ENCODE measurements around the gene SCN8A.

Gene SCN8A

DNA sequence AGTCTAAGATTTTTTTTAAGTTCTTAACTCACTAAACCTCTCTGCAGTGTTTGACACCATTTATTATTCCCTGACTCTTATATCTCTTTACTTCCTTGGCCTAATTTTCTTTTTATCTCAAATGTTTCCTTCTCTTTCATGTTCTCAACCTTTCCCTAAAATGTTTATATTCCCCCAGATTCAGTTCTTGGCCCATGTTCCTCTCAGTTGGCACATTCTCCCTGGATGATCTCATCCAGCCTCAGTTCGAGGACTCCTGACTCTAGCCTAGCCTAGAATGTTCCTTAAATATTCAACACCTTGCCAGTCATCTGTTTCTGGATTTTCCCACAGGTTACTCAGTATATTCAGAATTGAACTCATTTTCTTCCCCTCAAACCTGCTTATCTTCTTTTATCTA lies 81.3 kb downstream of the SCN8A start:
- DNase-seq (ENCODE audit: low read depth) = no peak

DNA sequence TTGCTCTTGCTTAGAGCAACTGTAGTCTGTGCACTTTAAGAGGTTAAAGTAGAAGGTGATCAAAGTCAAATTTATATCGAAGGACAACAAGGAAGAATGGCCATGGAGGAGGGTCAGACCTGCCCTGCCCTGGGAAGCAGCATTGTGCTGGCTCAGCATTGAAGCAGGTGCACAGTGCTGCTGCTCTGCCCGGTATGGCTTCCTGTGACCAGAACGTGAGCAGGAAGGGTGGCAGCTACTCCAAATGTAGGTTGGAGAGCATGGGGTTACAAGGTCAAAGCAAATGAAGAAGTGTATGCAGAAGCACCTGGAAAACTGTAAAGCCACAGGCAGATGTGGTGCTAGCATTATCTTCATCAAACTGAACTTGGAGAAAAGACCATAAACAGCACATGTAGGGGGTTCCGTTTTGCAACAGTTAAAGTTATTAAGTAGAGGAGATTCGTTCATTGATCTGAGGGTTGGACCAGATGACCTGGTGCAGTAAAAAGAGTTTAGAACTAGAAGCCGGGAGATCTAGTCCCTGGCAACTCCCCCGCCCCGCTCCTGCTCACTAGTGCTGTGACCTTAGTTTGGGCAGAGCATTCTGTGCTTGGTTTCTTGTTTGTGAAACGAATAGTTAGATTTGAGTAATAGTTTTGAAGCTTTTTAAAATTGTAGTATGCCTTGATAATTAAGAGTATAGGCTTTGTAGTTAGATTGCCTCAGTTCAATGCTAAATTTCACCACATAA lies 84.2 kb downstream of the SCN8A start:
- no peak for DNase-seq (ENCODE audit: low read depth)

DNA sequence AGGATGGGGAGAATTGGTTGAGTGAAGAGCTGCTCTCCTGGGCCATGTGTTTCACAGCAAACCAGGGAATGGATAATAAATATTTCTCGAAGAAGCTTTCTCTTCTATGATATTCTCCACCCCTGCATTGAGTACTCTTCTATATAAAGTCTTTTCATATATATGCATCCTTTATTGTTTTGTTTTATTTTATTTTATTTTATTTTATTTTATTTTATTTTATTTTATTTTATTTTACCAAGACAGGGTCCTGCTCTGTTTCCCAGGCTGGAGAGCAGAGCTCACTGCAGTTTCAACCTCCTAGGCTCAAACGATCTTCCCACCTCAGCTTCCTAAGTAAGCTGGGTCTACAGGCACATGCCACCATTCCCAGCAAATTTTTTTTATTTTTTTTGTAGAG lies 85.8 kb downstream of the SCN8A start:
- DNase-seq (ENCODE audit: low read depth) = no peak

DNA sequence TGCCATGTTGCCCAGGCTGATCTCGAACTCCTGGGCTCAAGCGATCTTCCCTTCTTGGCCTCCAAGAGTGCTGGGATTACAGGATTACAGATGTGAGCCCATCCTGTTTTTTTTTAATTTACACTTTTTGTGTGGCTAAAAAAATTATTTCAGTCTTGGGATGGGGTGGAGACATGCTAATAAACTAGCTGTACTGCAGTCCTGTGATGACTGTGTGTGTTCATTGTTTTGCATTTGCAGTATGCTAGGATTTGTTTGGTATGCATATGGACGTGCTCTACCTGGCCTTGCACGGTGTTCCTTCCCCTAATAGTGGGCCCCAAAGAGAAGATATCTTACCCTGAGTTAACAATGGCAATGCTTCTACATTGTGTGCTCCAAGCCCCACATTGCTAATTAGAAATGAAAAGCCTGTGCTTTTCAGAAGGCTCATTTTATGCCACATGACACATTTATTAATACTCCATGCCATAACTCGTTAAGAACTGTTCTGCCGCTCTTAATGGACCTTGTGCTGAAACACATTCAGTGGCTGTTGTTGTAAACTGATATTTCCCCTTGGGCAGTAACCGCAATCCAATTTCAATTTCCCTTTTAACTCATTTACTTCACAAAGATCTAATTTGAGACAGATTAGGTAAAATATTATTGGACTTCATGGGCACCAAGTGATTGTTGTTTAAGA lies 86.4 kb downstream of the SCN8A start:
- no peak for DNase-seq (ENCODE audit: low read depth)

DNA sequence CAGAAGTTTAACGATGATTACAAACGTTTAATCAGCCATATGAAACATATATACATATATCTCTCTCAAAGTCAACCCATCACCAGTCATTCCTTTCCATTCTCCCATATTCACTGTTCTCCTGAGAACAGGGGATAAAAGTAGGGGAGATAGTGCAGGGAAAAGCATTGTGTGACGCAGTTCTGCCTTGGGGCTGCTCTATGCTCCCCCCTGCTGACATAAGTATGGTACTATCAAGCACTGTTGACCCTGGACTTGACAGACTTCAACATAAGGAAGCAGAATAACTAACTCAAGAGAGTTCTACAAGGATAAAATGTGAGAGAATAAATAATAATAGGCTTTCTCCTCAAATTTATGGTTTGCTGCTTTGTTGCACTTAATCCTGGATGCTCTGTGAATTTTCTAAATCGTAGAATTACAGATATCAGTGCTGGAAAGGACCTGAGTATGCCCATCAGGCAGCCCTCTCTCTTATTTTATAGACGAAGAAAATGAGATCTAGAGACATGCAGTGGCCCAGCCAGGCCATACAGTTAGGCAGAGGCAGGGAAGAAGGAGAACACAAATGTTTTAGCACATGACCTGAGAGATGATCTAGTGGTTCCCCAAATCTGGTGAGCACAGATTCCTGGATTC lies 87.2 kb downstream of the SCN8A start:
- no peak for DNase-seq (ENCODE audit: low read depth)

DNA sequence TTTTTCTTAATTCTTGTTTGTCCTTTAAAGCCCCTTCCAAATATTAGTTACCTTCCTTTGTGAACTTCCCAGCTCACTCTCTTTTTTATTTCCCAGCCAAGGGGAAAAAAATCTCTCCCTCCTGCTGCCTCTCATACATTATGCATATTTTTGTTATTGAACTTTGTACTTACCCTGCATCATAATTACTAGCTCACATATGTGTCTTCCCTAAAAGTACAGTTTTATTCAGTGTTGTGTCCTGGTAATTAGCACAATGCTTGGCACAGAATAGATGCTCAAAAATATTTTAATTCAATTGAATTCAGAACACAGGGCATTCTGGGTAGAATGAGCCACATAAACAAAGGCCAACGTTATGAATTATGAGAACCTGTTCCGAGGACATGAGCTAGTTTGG lies 91.9 kb downstream of the SCN8A start:
- DNase-seq (ENCODE audit: low read depth) = no peak

DNA sequence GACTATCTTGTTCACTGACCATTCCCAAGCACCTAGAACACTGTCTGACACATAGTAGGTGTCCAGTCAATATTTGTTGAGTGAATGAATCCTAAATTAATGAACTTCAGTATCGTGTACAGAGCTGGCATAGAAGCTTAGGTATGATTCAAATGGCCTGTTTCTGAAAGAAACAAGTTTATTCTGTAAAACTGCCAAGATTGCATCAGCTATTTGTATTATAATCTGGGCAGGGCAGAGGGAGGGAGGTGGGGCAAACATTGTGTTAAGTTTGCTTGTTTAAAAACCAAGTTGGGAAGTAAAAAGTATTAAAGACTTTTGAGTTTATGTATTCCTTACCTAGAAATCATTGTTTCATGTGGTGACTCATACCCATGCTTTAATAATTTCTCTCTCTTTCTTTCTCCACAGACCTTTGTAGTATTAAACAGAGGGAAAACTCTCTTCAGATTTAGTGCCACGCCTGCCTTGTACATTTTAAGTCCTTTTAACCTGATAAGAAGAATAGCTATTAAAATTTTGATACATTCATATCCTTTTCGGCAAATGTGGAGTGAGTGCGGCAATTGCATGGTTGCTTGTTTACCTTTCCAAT lies 92.8 kb downstream of the SCN8A start:
- no peak for DNase-seq (ENCODE audit: low read depth)

DNA sequence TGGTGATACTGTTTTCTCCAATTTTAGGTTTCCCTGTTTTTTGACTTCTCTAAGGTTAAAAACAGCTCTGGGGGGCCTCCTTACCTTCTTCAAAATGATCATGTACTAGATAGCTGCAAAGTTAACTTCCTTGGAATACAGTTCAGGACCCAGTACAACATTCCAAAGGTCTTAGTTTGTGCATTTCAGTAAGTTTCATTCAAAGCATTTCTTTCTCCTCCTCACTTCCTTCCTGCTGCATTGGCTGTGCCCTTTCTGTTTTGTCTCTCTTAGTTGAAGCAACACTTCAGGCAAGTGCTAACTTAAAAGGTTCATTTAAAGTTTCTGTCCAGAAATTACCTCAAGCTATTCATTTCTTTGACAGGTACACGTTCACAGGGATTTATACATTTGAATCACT lies 95.7 kb downstream of the SCN8A start:
- no peak for DNase-seq (ENCODE audit: low read depth)

DNA sequence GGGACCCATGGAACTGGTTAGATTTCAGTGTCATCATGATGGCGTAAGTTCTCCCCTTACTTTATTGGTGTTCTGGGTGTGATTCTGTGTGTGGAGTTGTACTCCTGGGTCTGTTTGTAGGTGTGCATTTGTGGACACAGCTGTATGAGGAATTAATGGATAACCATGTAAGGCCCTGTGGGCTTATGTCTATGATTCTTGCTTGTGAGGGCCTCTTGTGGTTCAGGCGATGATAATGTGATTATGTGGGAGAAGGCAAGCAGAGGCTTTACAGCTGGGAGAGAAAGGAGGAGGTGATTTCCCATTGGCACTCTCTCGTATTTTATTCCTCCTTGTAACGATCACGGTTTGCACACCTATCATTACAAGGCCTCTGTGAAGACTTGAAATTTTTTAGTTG lies 96.1 kb downstream of the SCN8A start:
- no peak for DNase-seq (ENCODE audit: low read depth)

DNA sequence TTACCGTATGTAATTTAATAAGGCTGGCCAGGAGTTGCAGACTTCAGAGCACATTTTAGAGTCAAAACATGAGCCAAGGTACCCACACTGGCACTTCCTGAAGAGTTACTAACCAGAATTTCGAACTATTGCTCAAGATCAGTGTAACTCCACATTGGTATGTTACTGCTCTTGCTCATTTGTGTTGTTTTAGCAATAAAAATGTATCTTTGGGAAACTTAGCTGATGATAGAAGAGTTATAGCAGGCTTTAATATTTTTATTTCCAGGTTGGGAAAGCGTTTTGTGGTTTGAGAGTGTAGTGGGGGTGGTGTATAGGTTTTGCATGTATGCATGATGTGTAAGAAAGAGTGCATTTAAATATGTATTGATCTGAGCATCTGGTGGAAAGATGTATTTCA lies 96.6 kb downstream of the SCN8A start:
- DNase-seq (ENCODE audit: low read depth) = no peak

DNA sequence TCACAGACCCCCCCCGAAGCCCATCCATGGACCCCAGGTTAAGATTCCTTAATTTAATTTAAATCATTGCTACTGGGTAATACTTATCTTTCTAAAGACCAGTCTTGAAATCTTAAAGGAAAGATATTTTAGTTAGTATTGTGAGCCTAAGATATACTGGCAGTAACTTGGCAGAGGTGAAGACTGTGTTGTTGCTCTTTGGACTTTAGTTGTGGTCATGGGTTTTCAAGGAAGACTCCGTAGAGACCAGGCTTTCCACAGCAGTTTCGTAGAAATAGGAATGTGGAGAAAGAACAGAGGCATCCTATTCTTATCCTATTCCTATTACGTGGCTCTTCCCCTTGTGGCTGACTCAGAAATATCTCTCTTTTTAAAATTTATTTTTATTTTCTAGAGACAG lies 99.0 kb downstream of the SCN8A start:
- DNase-seq (ENCODE audit: low read depth) = no peak

DNA sequence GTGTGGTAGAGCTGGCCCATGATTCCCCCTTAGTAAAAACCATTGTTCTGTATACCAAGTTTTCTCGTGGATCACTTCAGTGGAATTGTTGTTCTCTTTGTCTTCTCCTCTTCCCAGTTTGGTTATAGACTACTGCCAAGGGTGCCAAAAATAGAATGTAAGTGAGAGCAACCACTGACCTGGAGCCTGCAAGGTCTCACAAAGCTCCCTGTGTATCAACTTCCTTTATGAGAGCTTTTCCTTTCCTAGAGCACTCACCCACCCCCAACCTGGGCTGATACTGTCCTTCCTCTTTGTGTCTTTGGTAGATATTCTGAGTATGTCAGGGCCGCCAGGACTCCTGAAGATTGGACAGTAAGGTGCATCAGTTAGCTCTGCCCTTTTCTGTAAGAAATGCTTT lies 101.0 kb downstream of the SCN8A start:
- no peak for DNase-seq (ENCODE audit: low read depth)

DNA sequence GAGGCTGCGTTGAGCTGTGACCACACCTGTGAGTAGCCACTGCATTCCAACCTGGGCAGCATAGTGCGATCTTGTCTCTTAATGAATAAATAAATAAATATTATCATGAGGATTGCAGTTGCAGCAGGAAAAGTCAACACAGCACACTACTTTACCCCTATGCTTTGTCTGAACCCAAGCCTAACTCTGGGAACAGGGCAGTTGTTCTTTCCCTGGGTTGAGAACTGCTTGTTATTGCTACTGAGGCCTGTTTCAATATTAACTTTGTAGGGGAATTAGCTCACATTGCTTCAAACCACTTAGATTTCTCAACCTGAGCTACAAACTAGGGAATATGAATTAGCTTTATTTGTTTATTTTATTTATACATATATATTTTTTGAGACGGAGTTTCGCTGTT lies 102.5 kb downstream of the SCN8A start:
- DNase-seq (ENCODE audit: low read depth) = no peak

DNA sequence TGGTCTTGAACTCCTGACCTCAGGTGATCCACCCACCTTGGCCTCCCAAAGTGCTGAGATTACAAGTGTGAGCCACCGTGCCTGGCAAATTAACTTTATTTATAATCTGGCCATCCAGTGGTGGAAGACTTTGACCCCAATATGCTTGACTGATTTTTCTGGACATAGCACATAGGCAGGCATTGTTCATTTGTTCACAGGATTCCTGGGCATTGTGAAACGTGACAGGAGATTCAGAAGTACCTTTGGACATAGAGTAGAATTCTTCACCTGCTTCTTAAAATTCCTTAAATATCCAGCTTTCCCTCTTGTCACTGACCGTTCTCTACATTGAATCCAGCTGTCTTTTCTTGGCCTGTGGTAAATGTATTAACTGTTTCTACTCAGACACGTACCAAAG lies 103.1 kb downstream of the SCN8A start:
- DNase-seq (ENCODE audit: low read depth) = no peak

DNA sequence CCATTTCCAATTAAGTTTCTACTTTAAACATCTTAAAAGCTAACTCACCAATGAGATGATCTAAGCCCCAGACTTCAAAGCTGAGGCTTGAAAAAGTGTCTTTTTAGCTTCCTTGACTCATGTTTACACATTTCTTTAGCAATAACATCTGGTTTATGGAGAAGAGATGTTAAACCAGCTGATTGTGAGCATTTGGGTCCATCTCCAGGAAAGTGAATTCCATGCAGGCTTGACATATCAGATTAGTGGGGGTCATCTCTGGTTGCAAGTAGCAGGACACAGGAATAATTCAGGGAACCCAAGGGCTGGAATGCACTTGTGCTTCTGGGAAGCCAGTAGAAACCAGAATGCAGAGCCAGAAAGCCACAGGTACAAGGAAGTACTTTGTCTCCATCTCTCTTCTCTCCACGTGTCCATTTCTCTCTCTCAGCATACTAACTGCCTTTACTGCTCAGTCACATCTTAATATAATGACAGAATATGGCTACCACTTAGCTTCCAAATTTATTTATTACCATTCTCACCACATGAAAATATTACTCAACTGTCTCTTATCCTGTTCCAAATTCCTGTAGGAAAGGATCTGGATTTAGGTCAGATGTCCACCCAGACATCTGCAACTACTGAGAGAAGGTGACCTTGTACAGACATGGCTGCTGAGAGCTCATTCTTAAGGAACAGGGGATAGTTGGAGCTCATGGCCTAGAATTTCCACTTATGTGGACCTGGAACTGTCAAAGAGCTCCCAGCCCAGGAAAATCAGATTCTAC lies 104.4 kb downstream of the SCN8A start:
- no peak for DNase-seq (ENCODE audit: low read depth)

DNA sequence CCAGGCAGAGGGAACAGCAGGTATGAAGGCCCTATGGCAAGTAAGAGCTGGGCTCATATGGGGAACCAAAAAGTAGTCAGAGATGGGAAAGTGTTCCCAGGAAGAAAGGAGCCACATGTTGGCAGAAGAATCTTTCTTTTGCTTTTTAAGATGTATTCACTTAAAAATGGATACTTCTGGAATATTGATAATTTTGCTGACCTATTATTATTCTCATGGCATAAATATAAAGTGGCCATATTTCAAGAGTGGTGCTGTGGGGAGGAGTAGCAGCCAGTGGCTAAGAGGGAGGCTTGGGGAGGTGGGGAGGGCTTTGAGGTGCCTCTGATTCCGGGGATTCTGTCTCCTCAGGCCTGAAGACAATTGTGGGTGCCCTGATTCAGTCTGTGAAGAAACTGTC lies 108.2 kb downstream of the SCN8A start:
- DNase-seq (ENCODE audit: low read depth) = no peak

DNA sequence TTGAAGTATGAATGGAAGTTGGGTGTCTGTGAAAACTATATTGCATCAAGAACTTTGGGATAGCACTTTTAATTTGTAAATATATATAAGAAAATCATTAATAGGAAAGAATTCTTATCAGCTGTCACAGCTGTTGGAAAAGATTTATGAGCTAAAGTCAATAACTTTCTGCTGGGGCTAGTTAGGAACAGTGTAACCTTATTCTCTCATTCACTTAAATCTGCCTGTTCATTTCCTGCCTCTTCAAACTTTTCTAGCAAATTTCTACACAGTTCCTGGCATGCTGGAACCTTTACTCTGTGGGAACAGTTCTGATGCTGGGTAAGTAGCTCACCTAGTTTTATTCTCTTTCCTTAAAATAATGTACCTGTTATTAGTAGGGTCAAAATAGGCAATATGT lies 109.9 kb downstream of the SCN8A start:
- no peak for DNase-seq (ENCODE audit: low read depth)

DNA sequence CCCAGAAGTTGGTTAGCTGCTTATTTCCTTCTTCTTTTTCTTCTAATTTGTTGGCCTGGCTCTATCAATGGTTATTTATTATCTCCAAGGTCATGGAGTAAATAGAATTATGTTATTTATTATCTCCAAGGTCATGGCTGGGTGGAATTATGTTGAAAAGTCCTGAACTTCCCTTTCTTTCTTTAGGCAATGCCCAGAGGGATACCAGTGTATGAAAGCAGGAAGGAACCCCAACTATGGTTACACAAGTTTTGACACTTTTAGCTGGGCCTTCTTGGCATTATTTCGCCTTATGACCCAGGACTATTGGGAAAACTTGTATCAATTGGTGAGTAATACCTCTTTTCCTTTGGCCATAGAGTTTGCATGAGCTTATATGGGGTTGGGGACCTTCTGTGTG lies 111.6 kb downstream of the SCN8A start:
- DNase-seq (ENCODE audit: low read depth) = no peak

DNA sequence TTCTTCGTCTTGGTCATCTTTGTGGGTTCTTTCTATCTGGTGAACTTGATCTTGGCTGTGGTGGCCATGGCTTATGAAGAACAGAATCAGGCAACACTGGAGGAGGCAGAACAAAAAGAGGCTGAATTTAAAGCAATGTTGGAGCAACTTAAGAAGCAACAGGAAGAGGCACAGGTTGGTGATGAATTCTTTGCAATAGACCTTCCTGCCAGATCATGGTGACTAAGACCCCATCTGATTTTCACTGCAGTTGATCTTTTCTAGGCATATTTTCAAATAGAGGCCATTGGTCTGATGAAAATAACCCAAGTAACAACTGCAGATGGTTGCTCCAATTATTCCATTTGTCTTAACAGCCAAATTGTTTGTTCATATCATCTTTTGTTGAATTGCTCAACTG lies 114.4 kb downstream of the SCN8A start:
- DNase-seq (ENCODE audit: low read depth) = no peak

DNA sequence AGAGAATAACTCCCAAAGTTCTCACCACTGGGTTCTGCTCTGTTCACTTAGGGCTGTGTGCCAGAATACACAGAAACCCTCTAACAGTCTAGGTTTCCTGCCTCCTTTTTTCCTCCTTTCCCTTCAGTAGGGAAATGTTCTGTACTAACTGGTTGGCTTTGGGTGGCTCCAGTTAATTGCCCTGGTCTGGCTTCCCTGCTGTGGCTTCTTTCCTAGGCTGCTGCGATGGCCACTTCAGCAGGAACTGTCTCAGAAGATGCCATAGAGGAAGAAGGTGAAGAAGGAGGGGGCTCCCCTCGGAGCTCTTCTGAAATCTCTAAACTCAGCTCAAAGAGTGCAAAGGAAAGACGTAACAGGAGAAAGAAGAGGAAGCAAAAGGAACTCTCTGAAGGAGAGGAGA lies 115.2 kb downstream of the SCN8A start:
- no peak for DNase-seq (ENCODE audit: low read depth)

DNA sequence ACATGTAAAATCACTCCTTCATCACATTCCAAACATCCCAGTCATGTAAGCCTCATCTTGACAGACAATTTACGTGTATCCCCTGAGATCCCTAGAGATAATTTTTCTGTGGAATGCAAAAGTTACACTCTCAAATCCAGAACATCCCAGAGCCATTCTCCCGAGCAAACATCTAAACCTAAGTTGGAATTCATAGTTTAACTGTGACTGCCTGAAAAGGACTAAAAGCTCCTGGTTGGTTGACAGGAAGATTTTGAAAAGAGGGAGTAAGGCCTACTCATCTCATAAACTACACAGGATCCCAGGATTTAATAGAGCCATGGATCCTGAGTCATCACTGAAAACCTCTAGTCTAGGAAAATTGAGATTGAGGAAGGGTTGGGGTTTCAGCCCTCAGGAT lies 123.6 kb downstream of the SCN8A start:
- peak; percentile 27 for DNase-seq (ENCODE audit: low read depth)

DNA sequence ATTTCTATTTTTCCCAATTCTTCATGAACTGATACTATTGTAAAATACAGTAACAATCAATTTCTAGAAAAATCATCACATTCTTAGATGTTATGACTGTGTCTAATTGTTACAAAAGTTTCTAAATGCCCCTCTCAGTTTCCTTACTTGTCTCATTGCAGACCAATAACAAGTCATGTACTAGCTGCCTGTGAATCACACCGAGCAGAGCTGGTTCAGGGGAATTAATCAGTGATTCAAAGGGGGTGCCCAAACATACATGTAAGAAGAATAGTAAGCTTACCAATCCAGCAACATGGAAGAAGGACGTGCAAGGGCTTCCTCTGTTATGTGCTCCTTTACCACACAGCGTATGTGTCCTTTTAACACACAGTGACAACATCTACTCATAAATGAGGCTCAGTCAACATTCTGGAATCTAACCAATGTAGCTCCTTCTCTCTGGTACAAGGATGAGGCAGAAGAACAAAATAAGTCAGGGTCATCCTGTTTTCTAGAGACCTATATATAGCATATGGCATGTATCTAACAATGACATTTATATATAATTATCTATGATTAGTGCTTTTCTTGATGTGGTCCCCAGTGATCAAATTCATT lies 126.4 kb downstream of the SCN8A start:
- no peak for DNase-seq (ENCODE audit: low read depth)
